GM12878 (cell line): ENCODE measurements around the gene KCNQ1. TPM values are rescaled to one million over a fixed set of nuclear protein-coding genes. Genes with fewer than 3 reads are reported as not detected.

ENCODE experiments used
- ATAC-seq: fragments of 200-7000 bp; cut with Tn5 transposase; 3 replicates; pipeline ENCODE4 v1.9.1; 2020; ENCODE audit warnings: mild to moderate bottlenecking, moderate library complexity
- BruUV-seq: library from RNA; stranded (reverse); fragments of 400-500 nt; replicated peaks from 2 replicates; lab custom pipeline; 2021; lab: Mats Ljungman, UMichigan
- CTCF ChIA-PET: fragments of 300-600 bp; sonication (Branson Sonifier 250); formaldehyde crosslinking; extraction: SDS; loops from one replicate; lab custom pipeline; 2021; ENCODE audit warnings: inconsistent platforms; lab: Yijun Ruan, JAX
- POLR2A ChIA-PET: fragments of 350-600 bp; formaldehyde crosslinking; extraction: SDS; loops from one replicate; lab custom pipeline; 2021; ENCODE audit warnings: inconsistent platforms; lab: Charles Lee
- RAD21 ChIA-PET: fragments of 300-600 bp; sonication (Branson Sonifier 250); formaldehyde crosslinking; loops from one replicate; lab custom pipeline; 2023; ENCODE audit warnings: antibody characterized with exemption; ENCODE audit not compliant: unreplicated experiment; lab: Charles Lee
- SMC1A ChIA-PET: fragments of 300-600 bp; sonication (Branson Sonifier 250); formaldehyde crosslinking; loops from one replicate; lab custom pipeline; 2023; ENCODE audit not compliant: unreplicated experiment, uncharacterized antibody; lab: Charles Lee
- DNase-seq: peaks from one replicate; pipeline ENCODE4 v3.0.0-alpha.2; 2011; ENCODE audit warnings: low read depth, low spot score
- FAIRE-seq: peaks from 3 replicates; lab custom pipeline; 2011; peaks lifted over from hg19 to GRCh38; lab: Jason Lieb, UNC
- H2AFZ ChIP-seq: 2 replicates; pipeline ENCODE4 v1.6.0; 2011; ENCODE audit warnings: low read depth, low read length, control low read depth; ENCODE audit not compliant: control insufficient read depth
- H3K27ac ChIP-seq: 2 replicates; pipeline ENCODE4 v1.5.1; 2011; ENCODE audit warnings: control low read depth; ENCODE audit not compliant: control insufficient read depth, insufficient read depth
- H3K27me3 ChIP-seq, 2 experiments: replicated peaks in 1 of 2; 2 replicates each; pipeline versions ENCODE4 v1.6.0 to v1.6.1; 2011; ENCODE audit warnings: low read length in 1 of 2; ENCODE audit not compliant: control insufficient read depth in 2 of 2, insufficient read depth in 2 of 2
- H3K36me3 ChIP-seq, 2 experiments: 2 replicates each; pipeline ENCODE4 v1.5.1; 2011; ENCODE audit warnings: low read length in 1 of 2; ENCODE audit not compliant: control insufficient read depth in 2 of 2, insufficient read depth in 2 of 2
- H3K4me1 ChIP-seq: 2 replicates; pipeline ENCODE4 v1.6.1; 2011; ENCODE audit warnings: mild to moderate bottlenecking, low read length, moderate library complexity, mixed read lengths; ENCODE audit not compliant: control insufficient read depth, insufficient read depth
- H3K4me2 ChIP-seq: 2 replicates; pipeline ENCODE4 v1.6.0; 2011; ENCODE audit warnings: control low read depth; ENCODE audit not compliant: control insufficient read depth, insufficient read depth
- H3K4me3 ChIP-seq: fragments of 200-600 bp; sonication (generic); 2 replicates; pipeline ENCODE4 v1.5.1; 2016
- H3K79me2 ChIP-seq: 2 replicates; pipeline ENCODE4 v1.6.0; 2011; ENCODE audit warnings: low read length; ENCODE audit not compliant: control insufficient read depth, insufficient read depth
- H3K9ac ChIP-seq: 2 replicates; pipeline ENCODE4 v1.8.0; 2011; ENCODE audit warnings: low read length, control low read depth, mixed read lengths; ENCODE audit not compliant: control insufficient read depth, insufficient read depth
- H3K9me3 ChIP-seq: replicated peaks from 3 replicates; pipeline ENCODE4 v1.5.1; 2011; ENCODE audit warnings: mild to moderate bottlenecking, low read length; ENCODE audit not compliant: control insufficient read depth, insufficient read depth
- H4K20me1 ChIP-seq: 2 replicates; pipeline ENCODE4 v1.6.0; 2011; ENCODE audit not compliant: control insufficient read depth, insufficient read depth
- BMI1 ChIP-seq: fragments of 450-650 bp; IDR thresholded peaks from 2 replicates; pipeline ENCODE4 v1.6.1; 2016; ENCODE audit warnings: mild to moderate bottlenecking, moderate library complexity, borderline replicate concordance
- CHD1 ChIP-seq: IDR thresholded peaks from 2 replicates; pipeline ENCODE4 v1.6.1; 2012; ENCODE audit warnings: low read depth, low read length, improper control_type of control experiment
- DPF2 ChIP-seq: fragments of 450-650 bp; IDR thresholded peaks from 2 replicates; pipeline ENCODE4 v1.6.1; 2017; ENCODE audit warnings: mild to moderate bottlenecking
- IKZF2 ChIP-seq, 2 experiments: fragments of 450-650 bp; IDR thresholded peaks; 2 replicates each; pipeline ENCODE4 v1.6.1; 2017; ENCODE audit warnings: mild to moderate bottlenecking in 2 of 2, moderate library complexity in 2 of 2
- MEF2A ChIP-seq: IDR thresholded peaks from 2 replicates; pipeline ENCODE4 v1.6.1; 2011; ENCODE audit warnings: low read depth, mild to moderate bottlenecking, low read length, moderate library complexity; ENCODE audit not compliant: insufficient read depth
- MTA2 ChIP-seq: fragments of 450-650 bp; IDR thresholded peaks from 2 replicates; pipeline ENCODE4 v1.6.1; 2016; ENCODE audit warnings: low read depth, mild to moderate bottlenecking, moderate library complexity
- POLR2AphosphoS2 ChIP-seq: IDR thresholded peaks from 2 replicates; pipeline ENCODE4 v1.6.1; 2011; ENCODE audit warnings: low read depth, mild to moderate bottlenecking, low read length, improper control_type of control experiment, moderate library complexity
- SMAD1 ChIP-seq: fragments of 450-650 bp; IDR thresholded peaks from 2 replicates; pipeline ENCODE4 v1.6.1; 2018; ENCODE audit warnings: mild to moderate bottlenecking, low read depth; ENCODE audit not compliant: partially characterized antibody
- WRNIP1 ChIP-seq: IDR thresholded peaks from 2 replicates; pipeline ENCODE4 v1.6.1; 2011; ENCODE audit warnings: low read depth, low read length, improper control_type of control experiment, borderline replicate concordance
- ZNF622 ChIP-seq: fragments of 450-650 bp; IDR thresholded peaks from 2 replicates; pipeline ENCODE4 v1.6.1; 2017; ENCODE audit warnings: mild to moderate bottlenecking, inconsistent platforms
- ZSCAN29 ChIP-seq: fragments of 450-650 bp; IDR thresholded peaks from 2 replicates; pipeline ENCODE4 v1.6.1; 2017; ENCODE audit warnings: mild to moderate bottlenecking, moderate library complexity
- WGBS: methylation state at CpG from one replicate; pipeline ENCODE4 v1.1.6; 2016; ENCODE audit warnings: low lambda C conversion rate; ENCODE audit not compliant: insufficient replicate concordance, insufficient coverage; ENCODE audit errors: missing lambda C conversion rate; 5-methylcytosine and 5-hydroxymethylcytosine counted together
- in situ Hi-C: fragments of 300-500 bp; cut with MboI; formaldehyde crosslinking; loops from 9 replicates; pipeline ENCODE4 v1.14.3; 2018; ENCODE audit warnings: mixed read lengths
- intact Hi-C: fragments of 100-400 bp; cut with micrococcal nuclease; formaldehyde crosslinking; loops from one replicate; pipeline ENCODE4 v1.14.2; 2022; ENCODE audit not compliant: unreplicated experiment
- polyA plus RNA-seq, 11 experiments: library from polyadenylated mRNA; depleted of rRNA in 4 of 11; unstranded in 6 of 11; stranded (reverse) in 5 of 11; fragments of >200 nt; fragmentation: Nextera tagmentation in 4 of 11; fragmentation: Illumina TruSeq in 1 of 11; extraction: Ambion mirVana in 4 of 11; extraction: Trizol in 1 of 11; gene quantifications; 1 replicate in 1 of 11; 2 replicates in 10 of 11; pipeline versions ENCODE4 v1.2.1 to v1.2.3, GENCODE V29; 2011 to 2016; ENCODE audit warnings: inconsistent platforms in 2 of 11, missing spikeins in 2 of 11, low read depth in 1 of 11
- total RNA-seq, 4 experiments: library from RNA; depleted of rRNA in 3 of 4; stranded (reverse); fragments of >200 nt in 3 of 4; fragmentation: Illumina TruSeq in 1 of 4; extraction: Trizol in 1 of 4; gene quantifications; 2 replicates each; pipeline versions ENCODE4 v1.2.1 to v1.2.3, GENCODE V29; 2013 to 2021
- TF ChIP-seq, protein P1 (sequence below): fragments of 450-650 bp; IDR thresholded peaks from 2 replicates; pipeline ENCODE4 v1.6.1; 2017; ENCODE audit warnings: antibody characterized with exemption, mild to moderate bottlenecking, moderate library complexity
- TF ChIP-seq, protein P2 (sequence below): fragments of 450-650 bp; formaldehyde crosslinking; IDR thresholded peaks from 2 replicates; pipeline ENCODE4 v1.4.0; 2022; ENCODE audit warnings: mild to moderate bottlenecking, moderate library complexity
- TF ChIP-seq, protein P3 (sequence below): fragments of 450-650 bp; IDR thresholded peaks from 2 replicates; pipeline ENCODE4 v1.6.1; 2017; ENCODE audit warnings: low read depth, mild to moderate bottlenecking, moderate library complexity
- TF ChIP-seq, protein P4 (sequence below): IDR thresholded peaks from 2 replicates; pipeline ENCODE4 v1.6.1; 2012; ENCODE audit warnings: low read length, inconsistent platforms

KCNQ1 gene
- total and polyA plus RNA-seq, 10 of the 15 experiments (the other 5 are each of a cell fraction or from before 2014, with no cell fraction given) = 0.03 to 0.15 (median 0.12) TPM; not detected in 7

DNA sequence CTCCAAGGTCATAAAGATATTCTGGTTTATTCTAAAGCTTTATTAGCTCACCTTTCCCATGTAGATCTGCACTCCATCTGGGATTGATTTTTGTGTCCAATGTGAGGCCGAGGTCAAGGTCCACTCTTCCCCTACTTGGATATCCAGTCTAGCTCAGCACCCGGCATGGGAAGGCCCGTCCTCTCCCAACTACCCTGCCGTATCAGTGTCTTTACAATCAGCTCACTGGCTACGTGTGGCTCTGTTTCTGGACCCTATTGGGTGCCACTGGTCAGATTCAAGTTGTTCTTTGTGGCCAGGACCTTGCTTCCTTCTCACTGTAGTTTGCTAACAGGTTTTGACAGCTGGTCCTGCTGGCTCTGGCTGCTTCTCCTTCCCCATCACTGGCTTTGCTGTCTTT, 224.1 kb downstream of the KCNQ1 start:
- in situ Hi-C loops (no loop called here), intact Hi-C loops (no loop called here)
- CTCF ChIA-PET = no interaction called here
- H3K36me3 ChIP-seq = no peaks in the 10 kb centered on the region; a peak in 2 of 4 replicates
- 68% methylated on average over 5 of the region's 5 CpGs for WGBS
- DNase-seq (no peak), ATAC-seq (no peak), FAIRE-seq (no peak)
- POLR2A ChIA-PET = no interaction called here
- no peaks in the 10 kb centered on the region for H3K4me1 ChIP-seq
- no peak overlapping the region for H3K27ac ChIP-seq
- no peak overlapping the region for H3K4me3 ChIP-seq
- no peaks in the 10 kb centered on the region for H4K20me1 ChIP-seq
- no peaks in the 10 kb centered on the region; the same call in 1 of the 2 replicates for H3K79me2 ChIP-seq
- no peak overlapping the region for H3K9ac ChIP-seq
- no TSS peak for BruUV-seq
- H3K9me3 ChIP-seq = no peaks in the 10 kb centered on the region
- no peak overlapping the region for H3K4me2 ChIP-seq
- SMC1A ChIA-PET = interaction anchor here (1.6 kb wide), 1 partner anchor 10 kb away, joined by 5 read pairs; no protein-coding TSS in a partner anchor
- H2AFZ ChIP-seq = no peak overlapping the region
- H3K27me3 ChIP-seq = no peaks in the 10 kb centered on the region
- RAD21 ChIA-PET = no interaction called here
- TF ChIP-seq ZSCAN29 (no peak), SMAD1 (no peak), CHD1 (no peak), ZNF622 (no peak), MTA2 (no peak), WRNIP1 (no peak), POLR2AphosphoS2 (no peak), MEF2A (no peak), DPF2 (no peak), BMI1 (no peak), IKZF2 (IDR thresholded peaks at IDR 0.05) (no peak)
- TF ChIP-seq, protein P1, sequence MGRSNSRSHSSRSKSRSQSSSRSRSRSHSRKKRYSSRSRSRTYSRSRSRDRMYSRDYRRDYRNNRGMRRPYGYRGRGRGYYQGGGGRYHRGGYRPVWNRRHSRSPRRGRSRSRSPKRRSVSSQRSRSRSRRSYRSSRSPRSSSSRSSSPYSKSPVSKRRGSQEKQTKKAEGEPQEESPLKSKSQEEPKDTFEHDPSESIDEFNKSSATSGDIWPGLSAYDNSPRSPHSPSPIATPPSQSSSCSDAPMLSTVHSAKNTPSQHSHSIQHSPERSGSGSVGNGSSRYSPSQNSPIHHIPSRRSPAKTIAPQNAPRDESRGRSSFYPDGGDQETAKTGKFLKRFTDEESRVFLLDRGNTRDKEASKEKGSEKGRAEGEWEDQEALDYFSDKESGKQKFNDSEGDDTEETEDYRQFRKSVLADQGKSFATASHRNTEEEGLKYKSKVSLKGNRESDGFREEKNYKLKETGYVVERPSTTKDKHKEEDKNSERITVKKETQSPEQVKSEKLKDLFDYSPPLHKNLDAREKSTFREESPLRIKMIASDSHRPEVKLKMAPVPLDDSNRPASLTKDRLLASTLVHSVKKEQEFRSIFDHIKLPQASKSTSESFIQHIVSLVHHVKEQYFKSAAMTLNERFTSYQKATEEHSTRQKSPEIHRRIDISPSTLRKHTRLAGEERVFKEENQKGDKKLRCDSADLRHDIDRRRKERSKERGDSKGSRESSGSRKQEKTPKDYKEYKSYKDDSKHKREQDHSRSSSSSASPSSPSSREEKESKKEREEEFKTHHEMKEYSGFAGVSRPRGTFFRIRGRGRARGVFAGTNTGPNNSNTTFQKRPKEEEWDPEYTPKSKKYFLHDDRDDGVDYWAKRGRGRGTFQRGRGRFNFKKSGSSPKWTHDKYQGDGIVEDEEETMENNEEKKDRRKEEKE = no peak
- TF ChIP-seq, protein P2, sequence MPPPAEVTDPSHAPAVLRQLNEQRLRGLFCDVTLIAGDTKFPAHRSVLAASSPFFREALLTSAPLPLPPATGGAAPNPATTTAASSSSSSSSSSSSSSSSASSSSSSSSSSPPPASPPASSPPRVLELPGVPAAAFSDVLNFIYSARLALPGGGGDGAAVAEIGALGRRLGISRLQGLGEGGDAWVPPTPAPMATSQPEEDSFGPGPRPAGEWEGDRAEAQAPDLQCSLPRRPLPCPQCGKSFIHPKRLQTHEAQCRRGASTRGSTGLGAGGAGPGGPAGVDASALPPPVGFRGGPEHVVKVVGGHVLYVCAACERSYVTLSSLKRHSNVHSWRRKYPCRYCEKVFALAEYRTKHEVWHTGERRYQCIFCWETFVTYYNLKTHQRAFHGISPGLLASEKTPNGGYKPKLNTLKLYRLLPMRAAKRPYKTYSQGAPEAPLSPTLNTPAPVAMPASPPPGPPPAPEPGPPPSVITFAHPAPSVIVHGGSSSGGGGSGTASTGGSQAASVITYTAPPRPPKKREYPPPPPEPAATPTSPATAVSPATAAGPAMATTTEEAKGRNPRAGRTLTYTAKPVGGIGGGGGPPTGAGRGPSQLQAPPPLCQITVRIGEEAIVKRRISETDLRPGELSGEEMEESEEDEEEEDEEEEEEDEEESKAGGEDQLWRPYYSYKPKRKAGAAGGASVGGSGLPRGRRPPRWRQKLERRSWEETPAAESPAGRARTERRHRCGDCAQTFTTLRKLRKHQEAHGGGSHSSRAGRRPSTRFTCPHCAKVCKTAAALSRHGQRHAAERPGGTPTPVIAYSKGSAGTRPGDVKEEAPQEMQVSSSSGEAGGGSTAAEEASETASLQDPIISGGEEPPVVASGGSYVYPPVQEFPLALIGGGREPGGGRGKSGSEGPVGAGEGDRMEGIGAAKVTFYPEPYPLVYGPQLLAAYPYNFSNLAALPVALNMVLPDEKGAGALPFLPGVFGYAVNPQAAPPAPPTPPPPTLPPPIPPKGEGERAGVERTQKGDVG = no peak
- TF ChIP-seq, protein P3, sequence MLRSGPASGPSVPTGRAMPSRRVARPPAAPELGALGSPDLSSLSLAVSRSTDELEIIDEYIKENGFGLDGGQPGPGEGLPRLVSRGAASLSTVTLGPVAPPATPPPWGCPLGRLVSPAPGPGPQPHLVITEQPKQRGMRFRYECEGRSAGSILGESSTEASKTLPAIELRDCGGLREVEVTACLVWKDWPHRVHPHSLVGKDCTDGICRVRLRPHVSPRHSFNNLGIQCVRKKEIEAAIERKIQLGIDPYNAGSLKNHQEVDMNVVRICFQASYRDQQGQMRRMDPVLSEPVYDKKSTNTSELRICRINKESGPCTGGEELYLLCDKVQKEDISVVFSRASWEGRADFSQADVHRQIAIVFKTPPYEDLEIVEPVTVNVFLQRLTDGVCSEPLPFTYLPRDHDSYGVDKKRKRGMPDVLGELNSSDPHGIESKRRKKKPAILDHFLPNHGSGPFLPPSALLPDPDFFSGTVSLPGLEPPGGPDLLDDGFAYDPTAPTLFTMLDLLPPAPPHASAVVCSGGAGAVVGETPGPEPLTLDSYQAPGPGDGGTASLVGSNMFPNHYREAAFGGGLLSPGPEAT = no peak
- TF ChIP-seq, protein P4, sequence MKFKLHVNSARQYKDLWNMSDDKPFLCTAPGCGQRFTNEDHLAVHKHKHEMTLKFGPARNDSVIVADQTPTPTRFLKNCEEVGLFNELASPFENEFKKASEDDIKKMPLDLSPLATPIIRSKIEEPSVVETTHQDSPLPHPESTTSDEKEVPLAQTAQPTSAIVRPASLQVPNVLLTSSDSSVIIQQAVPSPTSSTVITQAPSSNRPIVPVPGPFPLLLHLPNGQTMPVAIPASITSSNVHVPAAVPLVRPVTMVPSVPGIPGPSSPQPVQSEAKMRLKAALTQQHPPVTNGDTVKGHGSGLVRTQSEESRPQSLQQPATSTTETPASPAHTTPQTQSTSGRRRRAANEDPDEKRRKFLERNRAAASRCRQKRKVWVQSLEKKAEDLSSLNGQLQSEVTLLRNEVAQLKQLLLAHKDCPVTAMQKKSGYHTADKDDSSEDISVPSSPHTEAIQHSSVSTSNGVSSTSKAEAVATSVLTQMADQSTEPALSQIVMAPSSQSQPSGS = no peak
